Loucy (cell line): Measurements from ENCODE around the gene SIK1.
"Not testable (repeated sequence)": the region's sequence is repeated elsewhere in the genome, so short reads cannot be mapped to it uniquely, and the experiment has no call there.

ENCODE experiments used
- CTCF ChIP-seq: fragments of 200-600 bp; sonication (generic); conservative IDR thresholded peaks from 2 replicates; pipeline ENCODE4 v1.5.1; 2014; ENCODE audit warnings: mild to moderate bottlenecking, antibody characterized with exemption, low read length
- EZH2phosphoT487 ChIP-seq: fragments of 200-600 bp; IDR thresholded peaks from 2 replicates; pipeline ENCODE4 v1.6.1; 2018; ENCODE audit warnings: antibody characterized with exemption, mild to moderate bottlenecking, moderate library complexity, borderline replicate concordance

GRCh38 chr21:43436272-43436671 lies 9.3 kb upstream of the SIK1 start:
- not testable (repeated sequence) for TF ChIP-seq CTCF, EZH2phosphoT487
